Measurements from ENCODE around the gene PPIF. TPM values are rescaled to one million over a fixed set of nuclear protein-coding genes. Genes with fewer than 3 reads are reported as not detected.

Gene PPIF
- total and polyA plus RNA-seq, 7 experiments from 2014 or later = 8.7 to 192 (median 24.0) TPM

DNA sequence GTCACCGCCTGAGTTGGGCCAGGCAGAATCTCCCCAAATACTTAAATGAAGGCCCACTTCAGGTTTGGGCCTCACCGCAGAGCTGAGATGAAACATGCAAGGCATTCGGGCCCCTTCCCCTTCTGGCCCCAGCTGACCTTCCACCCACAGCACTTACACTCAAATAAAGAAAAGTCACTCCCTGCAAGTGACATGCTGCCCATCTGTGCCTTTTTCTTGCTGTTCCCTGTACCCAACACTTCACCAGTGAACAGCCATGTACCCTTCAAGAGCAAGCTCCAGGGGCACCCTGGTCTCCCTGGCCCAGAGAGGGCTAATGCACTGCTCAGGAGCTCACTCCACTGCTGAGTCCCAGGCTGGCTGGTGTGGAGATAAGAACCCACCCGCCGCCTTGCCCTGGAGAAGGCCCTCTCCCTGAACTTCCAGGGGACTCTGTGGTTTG, 57.4 kb downstream of the PPIF start:
- Mint-ChIP-seq H3K4me1 (peaks cover 0 to 8% (median under 1%) of the 10 kb centered on the region in 7 donors), H3K4me3 (no peak overlapping the region), H3K27ac (no peak overlapping the region), H3K9me3 (peaks cover 0 to 2% (median 0%) of the 10 kb centered on the region in 11 donors), H3K36me3 (no peaks in the 10 kb centered on the region), H3K27me3 (peaks cover 0 to 3% (median 0%) of the 10 kb centered on the region in 5 donors)
- POLR2A ChIA-PET = interaction anchor here (0.5 kb wide), 1 partner anchor 752 kb away, joined by 3 read pairs; no protein-coding TSS in a partner anchor
- Histone ChIP-seq H3K36me3 (ENCODE audit: control insufficient read depth in 2 of 3, insufficient read depth in 3 of 3, low read length in 3 of 3) (no peaks in the 10 kb centered on the region), H3K27me3 (ENCODE audit: control insufficient read depth in 2 of 2, insufficient read depth in 2 of 2, low read length in 2 of 2) (no peaks in the 10 kb centered on the region), H3K4me3 (ENCODE audit: low read length) (no peak overlapping the region), H3K27ac (ENCODE audit: low read depth, low read length) (no peak overlapping the region), H3K4me1 (ENCODE audit: control insufficient read depth in 2 of 2, insufficient read depth in 2 of 2, low read length in 2 of 2) (no peaks in the 10 kb centered on the region), H3K9me3 (ENCODE audit: control insufficient read depth in 2 of 3, low read length in 3 of 3) (no peaks in the 10 kb centered on the region)
- CTCF ChIA-PET = no interaction called here
- ATAC-seq = no peak
- intact Hi-C loops (cut with micrococcal nuclease) = no loop called here
- no peak for DNase-seq

Other genes starting within 250 kb of the PPIF start
- 1 to 10 TPM in 2 of 5 experiments, under 1 TPM in 3; 0.58 to 2.0 (median 0.76) TPM for gene ZCCHC24, start 98.2 kb downstream of the PPIF start, total RNA-seq
- under 1 TPM; 0.30 to 0.54 TPM for gene ZCCHC24, start 98.2 kb downstream of the PPIF start, polyA plus RNA-seq
- 1 to 10 TPM in 1 of 5 experiments, under 1 TPM in 3, not detected in 1; 0.15 to 1.0 (median 0.48) TPM for gene EIF5AL1, start 165.1 kb downstream of the PPIF start, total RNA-seq
- under 1 TPM; 0.06 to 0.32 TPM for gene EIF5AL1, start 165.1 kb downstream of the PPIF start, polyA plus RNA-seq
- not detected for gene SFTPA2, start 212.9 kb downstream of the PPIF start, total RNA-seq
- gene SFTPA2, start 212.9 kb downstream of the PPIF start, polyA plus RNA-seq = not detected